NCI-H1417 treated with DMSO at 0.1 percent for 48 hours (cell line): ENCODE measurements around the gene MED26.

Experiments used
- DNase-seq: peaks from one replicate; lab custom pipeline; 2025; lab: John Stamatoyannopoulos, UW

The MED26 gene

DNA sequence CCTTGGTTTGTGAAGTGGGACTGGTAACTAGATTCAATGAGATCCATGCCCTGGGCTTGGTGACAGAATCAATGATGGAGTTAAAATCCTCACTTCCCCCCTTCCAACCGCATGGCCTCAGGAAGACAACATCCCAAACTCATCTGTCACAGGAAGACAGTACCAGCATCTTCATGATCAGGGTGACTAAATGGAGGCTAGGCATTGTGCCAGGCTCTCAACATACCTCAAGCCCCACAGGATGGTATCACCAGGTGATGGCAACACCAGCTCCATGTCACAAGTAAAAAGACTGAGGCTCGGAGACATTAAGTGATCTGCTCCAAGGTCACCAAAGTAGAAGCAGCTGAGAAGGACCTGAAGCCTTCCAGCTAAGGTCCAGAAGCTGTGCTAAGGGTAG, 14.2 kb downstream of the MED26 start:
- DNase-seq = no peak

DNA sequence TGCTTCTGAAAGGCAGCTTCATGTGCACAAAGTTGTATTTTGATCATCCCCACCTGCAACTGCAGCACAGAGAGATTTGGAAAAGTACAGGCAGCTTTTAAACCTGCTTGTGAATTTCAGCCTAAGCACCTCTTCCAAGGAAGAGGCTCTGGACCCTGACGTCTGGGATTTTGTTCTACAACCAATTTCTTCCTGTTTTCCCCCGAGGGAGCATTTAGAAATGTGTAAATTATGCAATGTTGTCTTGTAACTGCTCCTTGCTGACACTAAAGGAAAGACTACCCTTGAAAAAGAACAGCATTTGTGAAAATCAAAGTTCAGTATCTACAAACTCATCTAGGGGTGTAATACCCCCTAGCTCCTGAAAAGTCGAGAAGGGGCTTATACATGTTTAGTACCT, 15.4 kb downstream of the MED26 start:
- DNase-seq = no peak

DNA sequence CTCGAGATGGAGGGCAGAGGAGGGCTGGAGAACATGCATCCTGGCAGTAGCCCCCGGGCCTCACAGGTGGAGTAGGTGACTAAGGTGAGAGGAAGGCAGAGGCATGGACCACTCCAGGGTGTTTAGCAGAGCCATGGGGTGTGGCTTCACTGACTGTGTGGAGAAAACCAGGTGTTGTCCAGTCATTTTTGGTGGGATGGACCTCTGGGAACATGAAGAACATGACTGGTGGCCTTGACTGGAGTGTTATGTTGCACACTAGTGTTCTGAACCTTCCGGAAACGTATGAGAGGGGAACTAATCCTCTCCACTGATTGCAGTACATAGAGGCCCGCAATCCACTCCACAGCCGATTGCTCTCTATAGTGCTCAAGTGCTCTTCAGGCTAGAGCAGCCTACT, 16.9 kb downstream of the MED26 start:
- no peak for DNase-seq

DNA sequence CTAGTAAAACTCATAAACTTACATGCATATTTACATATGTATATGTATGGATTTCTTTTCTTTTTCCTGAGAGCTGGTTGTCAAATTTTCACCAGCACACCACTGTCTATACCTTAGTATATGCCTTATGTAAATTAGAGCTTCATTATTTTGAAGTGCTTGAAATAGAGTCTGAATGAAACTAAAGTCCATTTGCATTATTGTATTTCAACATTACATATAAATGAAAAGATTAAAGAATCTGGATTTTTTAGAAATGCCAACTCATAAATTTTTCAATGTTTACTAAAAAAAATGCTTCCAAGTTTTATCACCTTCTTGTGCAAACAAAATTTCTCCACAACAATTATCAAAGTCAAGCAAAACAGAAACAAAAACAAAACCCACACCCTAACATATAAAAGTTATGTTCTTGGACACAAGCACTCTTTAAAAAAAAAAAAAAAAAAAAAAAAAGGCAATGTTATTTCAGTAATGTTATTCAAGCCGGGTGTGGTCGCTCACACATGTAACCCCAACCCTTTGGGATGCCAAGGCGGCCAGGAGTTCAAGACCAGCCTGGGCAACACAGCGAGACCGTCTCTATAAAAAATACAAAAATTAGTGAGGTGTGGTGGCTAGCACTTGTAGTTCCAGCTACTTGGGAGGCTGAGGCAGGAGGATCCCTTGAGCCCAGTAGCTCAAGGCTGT, 18.3 kb downstream of the MED26 start:
- DNase-seq = no peak

DNA sequence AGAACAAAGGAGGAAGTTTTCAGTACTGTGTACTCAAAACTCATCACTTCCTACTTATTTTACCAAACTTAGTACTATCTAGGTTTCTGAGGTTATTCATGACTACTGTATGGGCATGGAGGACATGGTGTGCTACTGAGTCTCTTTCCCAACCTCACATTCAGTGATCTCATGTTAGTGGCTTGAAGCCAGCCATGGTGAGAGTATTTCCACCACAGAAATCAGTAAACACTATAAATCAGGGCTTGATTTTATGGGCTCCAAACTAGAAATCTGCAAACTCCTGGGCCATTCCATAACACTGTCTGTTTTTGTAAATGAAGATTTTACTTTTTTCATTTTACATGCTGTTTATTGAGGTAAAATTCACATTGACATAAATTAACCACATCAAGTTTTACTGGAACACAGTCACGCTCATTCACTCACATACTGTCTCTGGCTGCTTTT, 19.7 kb downstream of the MED26 start:
- no peak for DNase-seq

DNA sequence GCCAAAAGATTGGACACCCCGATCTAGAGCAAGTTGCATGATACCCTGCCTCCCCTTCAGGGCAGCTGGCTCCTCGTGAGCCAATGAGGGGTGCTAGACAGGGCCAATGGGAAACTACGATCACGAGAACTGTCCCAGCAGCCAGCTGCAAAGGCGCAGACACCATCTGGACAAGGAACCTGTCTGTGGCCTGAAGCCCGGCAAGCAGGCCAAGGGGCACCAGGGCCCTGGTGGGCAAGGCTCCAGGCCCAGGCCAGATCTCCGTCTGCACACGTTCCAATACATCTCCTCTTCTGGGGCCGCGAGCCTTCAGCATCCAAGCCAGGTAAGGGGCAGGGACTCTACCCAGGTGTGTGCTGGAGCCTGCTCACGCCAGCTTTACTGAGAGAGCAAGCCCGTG, 20.2 kb downstream of the MED26 start:
- DNase-seq = no peak

DNA sequence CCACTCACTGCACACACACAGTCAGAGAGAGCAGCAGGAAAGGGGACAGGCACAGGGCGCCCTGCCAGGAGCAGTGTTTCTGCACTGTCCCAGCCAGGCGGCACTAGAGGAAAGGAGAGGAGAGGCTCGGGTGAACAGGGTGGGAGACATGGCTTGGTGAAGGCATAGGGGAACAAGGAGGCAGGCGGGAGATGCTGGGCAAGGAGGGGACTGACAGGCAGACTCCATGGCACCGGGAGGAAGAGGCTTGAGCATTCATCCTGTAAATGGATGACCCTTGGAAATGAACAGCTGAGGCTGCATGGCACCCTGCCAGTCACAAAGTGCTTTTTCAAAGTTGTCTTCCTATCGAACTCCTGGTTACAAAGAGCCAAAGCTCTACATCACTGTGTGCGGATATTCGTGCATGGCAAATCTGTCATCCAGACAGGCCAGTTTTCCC, 22.4 kb downstream of the MED26 start:
- no peak for DNase-seq

DNA sequence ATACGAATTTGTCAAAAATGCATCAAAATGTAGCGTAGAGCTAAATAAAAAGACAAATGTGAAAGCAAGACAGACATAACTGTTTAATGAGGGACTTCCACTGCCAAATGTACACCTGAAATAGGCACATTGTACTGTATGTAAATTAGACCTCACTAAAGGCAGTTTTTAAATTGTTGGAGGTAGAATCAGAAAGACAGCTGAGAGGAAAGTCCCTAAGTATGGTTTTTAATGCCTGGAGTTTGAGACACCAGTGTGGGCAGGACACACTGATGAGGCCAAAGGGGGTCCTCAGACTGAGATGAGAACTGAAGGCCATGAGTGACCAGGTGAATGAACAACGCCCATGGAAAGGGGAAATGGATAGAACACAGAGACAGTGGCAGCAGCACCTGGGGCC, 22.9 kb downstream of the MED26 start:
- no peak for DNase-seq

DNA sequence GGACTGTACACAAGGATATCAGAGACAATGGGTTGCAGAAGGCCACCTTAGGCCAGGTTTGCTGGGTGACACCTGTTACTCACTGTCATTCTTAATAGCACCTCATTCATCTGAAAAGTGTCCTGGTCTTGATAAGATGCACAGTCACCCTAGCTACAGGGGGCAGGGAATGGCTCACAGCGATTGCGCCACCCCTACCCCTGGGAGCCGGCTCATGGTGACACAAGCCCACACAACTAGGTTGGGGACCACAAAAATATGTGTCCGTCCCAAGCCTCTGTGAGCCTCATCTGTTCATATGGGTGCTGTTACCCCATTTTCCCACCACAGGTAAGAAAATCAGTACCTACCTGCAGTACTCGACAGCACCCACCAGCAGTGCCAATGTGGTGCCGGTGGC, 23.4 kb downstream of the MED26 start:
- DNase-seq = no peak

DNA sequence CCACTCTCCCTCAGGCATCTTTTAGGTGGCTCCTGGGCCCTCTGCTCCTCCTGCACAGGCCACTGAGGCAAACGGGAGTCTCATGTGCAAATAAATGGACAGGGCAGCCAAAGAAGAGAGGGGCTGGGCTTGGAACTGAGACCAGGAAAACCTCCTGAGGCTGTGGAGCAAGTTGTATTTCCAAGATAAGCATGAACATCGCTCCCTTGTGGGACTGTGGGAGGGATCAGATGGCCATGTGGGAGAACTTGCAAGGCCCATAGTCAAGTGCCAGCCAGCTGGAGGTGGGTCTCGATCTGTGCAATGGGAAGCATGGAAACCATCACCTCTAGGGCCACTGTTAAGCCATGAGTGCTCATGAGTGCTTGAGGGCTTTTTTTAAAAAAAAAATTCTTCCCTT, 24.9 kb downstream of the MED26 start:
- DNase-seq = no peak

DNA sequence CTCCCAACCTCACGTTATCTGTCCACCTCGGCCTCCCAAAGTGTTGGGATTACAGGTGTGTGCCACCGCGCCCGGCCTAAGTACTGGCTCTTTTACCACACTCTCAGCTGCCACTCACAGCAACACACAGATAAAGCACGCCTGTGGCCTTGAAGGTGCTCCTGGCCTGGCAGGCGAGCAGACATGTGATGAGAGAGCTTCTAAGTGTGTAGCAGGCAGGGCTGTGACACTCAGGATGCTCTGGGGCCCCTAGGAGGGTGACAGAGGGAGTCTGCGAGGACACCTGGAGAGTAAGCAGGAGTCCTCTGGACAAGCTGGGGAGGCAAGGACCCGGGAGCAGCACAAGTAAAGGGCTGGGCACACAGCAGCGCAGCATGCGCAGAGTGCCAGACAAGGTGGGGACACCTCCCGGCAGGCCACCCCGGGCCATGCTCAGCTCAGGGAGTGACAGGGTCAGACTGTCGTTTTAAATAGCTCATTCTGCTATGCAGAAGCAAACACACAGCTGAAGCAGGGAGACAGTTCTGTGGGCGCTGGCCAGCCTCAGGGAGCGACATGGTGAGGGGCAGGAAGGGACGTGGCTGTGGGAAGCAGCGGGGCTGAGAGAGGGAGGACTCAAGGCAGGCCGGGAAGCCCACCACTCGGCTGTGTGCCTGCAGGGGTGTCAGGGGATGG, 26.5 kb downstream of the MED26 start:
- no peak for DNase-seq

DNA sequence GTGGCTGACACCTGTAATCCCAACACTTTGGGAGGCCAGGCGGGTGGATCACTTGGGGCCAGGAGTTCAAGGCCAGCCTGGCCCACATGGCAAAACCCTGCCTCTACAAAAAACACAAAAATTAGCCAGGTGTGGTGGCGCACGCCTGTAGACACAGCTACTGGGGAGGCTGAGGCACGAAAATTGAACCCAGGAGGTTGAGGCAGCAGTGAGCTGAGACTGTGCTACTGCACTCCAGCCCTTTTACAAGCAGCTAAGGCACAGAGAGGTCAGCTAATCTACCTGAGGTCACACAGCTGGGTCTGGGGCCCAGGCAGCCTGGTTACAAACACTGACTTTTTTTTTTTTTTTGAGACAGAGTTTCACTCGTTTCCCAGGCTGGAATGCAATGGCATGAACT, 27.2 kb downstream of the MED26 start:
- no peak for DNase-seq

DNA sequence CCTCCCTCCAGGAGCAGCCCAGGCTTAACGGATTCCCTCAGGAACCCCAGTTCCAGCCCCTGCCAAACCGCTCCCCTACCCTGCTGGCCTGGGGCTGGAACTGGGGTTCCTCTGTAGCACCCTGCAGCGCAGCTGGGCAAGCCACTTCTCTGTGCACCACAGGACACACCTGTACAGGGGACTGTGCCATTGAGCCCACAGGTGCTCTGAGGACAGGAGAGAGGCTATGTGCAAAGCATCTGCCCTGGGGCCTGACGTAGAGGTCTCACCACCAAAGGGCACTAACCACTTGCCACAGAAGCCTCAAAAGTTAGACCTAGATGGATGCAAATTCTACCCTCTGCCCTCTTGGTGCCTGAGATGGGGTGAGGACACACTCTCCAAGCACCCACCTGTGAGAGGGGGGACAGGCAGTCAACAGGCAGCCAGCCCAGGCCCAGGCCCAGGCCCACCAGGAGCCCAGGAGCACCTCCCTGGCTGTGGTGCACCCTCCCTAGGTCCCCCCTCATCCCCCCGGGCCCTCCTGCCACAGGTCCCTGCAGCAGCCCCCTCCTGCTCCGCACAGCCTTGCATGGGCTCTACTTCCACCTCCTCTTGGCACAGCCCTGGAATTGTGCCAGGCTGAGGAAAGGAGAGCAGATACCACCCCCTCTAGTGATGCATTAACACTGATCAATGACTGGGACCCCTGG, 28.2 kb downstream of the MED26 start:
- DNase-seq = no peak

DNA sequence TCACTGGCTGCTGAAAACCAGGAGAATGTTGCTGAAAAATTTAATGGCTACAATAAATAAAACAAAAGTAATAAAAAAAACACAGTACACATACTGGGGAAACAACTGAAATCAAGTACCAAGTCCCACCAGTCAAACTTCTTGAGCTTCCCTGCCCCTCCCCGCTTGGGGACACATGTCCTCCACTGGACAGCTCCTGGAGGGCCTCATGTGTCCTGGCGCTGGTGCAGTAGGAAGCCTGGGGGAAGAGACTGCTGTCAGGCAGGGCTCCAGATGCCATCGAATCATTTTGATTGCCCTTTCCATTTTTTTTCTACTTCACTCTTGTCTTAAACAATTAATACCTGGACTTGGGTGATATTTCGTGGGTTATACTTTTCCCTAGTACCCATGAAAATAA, 29.2 kb downstream of the MED26 start:
- no peak for DNase-seq

DNA sequence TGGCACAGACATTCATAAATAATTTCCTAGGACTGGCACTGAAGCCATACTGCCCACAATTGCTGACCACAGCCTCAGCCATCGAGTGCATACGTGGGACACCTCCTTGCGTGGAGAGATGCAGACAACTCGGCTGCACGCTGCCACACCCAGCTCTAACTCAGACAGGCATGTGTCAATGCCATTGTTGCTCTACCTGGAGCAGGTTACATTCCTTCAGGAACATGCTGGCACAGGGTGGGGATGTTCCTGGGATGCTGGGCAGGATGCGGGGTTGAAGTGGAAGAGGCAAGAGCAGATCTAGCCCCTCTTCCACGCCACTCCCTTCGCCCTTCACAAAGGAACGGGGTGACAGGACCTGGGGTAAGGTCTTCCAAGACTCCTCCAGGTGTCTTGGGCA, 31.6 kb downstream of the MED26 start:
- DNase-seq = no peak

DNA sequence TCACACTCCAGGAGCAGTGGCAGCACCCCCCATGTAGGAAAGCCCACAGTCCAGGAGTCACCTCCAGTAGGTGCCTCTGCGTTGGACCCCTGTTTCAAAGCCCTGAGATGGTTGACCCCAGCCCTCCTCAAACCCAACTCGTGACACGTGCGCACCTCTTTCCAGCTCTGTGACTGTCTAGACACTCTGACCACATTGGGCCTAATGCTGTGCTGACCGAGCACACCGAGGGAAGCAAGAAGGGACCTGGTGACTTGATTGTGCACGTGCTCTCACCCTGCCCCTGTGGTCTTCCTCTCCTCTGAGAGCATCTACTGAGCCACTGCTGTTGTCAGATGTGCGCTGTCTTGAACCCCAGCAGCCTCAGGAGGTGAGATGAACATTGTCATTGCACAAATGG, 32.9 kb downstream of the MED26 start:
- DNase-seq = no peak

DNA sequence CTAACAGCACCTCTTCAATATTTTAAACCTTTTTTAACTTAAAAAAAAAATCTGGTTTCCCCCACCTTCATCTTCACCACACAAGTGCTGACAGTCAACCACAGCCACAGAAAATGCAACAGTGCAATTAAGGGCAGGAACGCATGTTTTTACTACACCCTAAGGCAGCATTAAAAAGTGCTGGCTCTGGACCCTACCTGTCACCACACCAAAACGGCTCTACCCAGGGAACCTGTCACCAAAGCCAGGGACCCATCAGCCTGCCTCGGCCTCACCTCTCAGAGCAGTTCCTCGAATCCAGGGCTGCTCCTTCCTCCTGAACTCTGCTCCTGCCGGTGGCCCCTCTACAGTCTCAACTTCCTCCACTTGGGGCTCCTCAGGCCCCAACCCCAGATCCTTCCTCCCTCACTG, 33.3 kb downstream of the MED26 start:
- no peak for DNase-seq

DNA sequence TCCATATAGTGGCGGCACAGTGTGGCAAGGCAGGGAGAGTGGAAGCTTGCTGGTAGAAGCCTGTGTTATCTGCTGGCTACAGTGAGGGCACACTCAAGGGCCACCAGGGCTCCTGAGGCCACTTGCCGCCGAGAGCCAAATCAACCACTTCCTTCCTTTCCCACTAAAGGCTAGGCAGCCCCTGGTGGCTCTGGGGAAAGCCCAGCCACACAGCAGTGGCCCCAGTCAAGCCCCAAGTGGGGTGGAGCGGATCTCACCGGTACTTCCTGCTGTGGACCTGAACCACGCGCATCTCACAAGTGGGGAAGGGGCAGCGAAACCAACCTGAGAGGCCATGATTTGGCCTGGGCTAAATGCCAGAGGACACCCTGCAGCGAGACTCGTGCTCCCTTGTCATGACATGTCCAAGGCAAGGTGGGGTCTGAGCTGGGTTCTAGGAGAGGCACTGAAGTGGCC, 33.8 kb downstream of the MED26 start:
- no peak for DNase-seq

DNA sequence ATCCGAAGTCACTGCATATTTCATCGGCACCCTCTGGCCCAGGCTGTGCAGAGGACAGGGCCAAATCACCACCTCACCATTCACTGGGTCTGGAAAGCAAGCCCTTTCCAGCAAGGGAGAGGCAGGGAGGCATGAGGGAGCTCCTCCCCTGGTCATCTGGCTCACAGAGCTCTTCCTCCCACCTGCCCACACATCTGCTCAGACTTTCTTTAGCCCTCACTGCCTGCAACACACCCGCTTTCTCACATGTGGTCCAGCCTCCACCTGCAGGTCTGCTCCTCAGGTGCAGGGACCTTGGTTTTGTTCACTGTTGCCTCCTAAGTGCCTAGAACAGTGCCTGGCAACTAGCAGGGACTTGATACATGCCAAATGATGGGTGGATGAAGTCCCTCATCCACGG, 34.8 kb downstream of the MED26 start:
- DNase-seq = no peak

DNA sequence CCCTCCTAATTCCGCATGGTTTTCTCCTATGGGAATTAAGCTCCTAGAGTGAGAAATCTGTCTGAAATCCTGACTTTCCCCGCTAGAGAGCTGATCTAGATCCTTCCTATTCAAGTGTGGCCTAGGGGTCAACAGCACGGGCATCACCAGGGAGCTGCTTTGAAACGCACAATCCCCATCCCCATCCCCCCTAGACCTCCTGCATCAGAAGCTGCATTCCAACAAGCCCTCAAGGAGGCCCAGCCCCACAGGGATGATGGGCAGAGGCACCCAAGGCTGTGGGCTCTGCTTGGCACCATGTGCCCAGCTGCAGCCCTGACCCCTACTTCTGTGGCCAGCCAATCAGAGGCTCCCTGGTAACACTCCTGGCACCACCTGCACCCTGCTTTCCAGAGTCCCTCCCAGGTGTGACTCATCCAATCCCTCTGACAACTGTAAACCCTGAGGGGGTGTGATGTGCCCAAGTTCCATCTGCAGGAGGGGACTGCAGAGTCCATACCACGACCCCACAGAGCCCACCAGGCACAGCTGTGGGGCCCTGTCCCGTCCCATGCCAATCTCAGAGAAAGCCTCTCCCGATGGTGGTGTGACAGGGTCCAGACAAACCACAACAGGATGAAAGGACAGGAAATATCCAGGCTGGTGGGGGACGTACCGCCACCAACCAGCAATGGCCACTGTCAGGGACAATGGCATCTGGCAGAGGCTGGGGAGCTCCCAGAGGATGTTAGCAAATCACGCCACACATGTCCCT, 36.0 kb downstream of the MED26 start:
- no peak for DNase-seq

DNA sequence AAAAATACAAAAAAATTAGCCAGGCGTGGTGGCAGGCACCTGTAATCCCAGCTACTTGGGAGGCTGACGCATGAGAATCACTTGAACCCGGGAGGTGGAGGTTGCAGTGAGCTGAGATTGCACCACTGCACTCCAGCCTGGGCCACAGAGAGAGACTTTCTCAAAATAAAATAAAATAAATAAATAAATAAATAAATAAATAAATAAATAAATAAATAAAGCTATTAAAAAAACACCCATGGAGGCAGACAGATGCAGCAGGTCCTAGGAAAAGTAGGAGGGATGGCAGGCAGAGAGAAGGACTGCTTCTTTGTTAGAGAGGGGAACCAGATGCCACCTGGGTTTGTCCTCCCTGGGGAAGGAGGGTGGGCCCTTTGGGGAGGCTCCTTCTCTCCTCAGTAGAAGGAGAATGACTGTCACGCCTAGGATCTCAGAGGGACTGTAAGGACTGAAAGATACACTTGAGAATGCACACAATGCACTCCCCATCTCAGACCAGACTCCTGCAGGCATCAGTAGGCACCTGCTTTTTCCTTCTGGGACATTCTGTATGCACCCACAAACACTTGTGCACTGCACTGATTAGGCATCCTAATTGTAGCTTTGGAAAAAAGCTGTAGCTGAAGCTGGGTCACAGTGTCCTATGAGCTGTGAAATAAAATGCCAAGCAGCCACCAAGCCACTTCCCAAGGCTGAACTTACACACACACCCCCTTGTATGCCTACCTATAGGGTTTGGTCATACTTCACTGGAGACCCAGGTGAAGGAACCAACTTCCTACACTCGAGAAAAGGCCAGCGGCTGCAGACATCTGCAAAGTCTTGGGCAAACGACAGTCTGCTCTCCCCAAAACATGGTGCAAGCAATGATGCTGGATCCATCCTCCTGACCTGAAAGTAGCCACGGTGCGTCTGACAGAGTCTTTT, 36.9 kb downstream of the MED26 start:
- DNase-seq = no peak
